NCI-H2081 treated with DMSO at 0.1 percent for 48 hours (cell line): ENCODE data around the gene HOXC11.

Experiments
- DNase-seq: peaks from one replicate; lab custom pipeline; 2025; lab: John Stamatoyannopoulos, UW

HOXC11 gene

GRCh38 chr12:53942467-53942997 is 30.4 kb upstream of the HOXC11 start:
- no peak for DNase-seq

DNA sequence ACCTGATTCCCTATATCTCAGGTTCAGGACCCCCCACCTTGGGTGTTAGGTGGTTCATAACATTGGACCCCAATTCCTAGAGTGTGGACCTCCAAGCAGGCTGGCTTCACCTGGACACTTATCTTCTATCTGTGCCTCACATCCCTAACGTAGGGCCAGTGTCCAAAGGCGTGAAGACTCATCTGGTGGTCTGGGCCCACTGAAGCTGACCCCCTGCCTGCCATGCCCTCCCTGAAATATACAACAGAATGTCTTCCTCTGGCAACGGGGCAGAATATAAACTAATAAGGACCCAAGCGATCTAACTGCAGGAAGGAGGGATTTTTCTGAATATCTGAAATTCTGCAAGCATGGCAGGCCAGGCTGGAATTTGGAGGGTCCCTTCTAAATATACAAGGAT is 28.7 kb upstream of the HOXC11 start:
- no peak for DNase-seq

DNA sequence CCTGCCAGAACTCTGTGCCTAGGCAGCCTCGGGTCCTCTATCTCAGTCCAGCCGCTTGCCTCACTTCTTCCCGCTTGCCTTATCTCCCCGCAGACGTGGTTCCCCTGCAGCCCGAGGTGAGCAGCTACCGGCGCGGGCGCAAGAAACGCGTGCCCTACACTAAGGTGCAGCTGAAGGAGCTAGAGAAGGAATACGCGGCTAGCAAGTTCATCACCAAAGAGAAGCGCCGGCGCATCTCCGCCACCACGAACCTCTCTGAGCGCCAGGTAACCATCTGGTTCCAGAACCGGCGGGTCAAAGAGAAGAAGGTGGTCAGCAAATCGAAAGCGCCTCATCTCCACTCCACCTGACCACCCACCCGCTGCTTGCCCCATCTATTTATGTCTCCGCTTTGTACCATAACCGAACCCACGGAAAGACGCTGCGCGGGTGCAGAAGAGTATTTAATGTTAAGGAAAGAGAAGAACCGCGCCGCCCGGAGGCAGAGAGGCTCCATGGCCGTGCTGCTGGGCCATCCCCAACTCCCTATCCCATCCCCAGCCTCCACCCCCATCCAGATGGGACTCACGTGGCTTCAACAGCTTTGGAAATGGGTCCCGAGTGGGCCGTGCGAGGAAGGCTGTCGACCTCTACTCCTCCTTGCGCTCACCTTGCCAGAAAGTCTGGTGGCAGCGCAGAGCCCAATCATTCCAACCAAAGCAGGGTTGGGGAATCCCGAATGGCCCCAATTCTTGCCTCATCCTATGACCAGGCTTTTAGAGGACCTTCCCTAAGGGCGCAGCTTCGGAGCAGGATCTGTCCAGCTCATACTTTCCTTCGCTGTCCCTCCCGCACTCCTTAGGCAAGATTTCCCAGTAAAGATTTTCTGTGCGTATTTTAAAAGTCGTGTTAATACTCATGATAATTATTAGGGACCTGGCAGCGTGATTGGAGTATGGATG is 27.7 kb upstream of the HOXC11 start:
- DNase-seq: no peak

- no peak for DNase-seq
These were observed 25.2 kb upstream of the HOXC11 start for GRCh38 chr12:53947743-53948142.

DNA sequence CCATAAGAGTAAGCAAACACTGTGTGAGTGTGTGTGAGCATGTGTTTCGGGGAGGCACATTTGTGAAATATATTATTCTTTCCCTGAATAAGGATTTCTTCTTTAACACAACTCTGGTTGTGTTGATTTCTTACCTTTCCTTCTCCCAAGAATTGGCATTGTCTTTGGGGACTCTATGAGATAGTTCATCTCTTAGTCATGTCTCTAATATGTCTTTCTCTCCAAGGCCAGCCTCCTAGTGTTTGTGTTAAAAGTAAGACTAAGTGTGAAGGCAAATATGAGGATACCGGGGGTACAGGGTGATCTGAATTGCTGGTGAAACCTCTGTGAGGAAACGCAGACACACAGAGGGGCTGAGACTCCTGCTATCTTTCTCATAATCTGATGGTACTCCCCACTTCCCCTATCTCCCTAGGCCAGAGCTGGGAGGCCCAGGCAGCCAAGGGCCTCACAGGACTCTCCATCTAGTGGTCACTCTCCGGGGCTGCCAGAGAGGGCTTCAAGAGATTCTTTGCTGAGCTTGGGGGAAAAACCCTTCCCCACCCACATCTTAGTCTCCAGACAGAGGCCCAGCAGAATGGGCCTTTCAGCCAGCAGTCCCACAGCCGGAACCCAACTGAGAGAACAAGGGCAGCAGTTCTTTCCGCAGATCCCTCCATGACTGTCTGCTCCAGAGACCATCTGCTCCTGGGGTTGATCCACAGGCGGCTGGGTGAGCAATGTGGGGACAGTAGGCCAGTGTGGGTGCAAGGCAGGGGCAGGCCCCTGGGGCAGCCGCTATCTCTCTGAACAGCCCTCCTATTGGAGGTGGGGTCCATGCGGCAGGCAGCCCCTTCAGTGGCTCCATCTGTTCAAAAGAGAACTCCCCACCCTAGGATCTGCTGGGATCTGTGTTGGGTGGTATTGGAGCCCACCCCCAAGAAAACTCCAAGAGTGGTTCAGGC is 24.0 kb upstream of the HOXC11 start:
- DNase-seq: no peak

- DNase-seq: no peak
These were observed 23.1 kb upstream of the HOXC11 start for GRCh38 chr12:53949631-53950436.

- no peak for DNase-seq
These were observed 22.5 kb upstream of the HOXC11 start for GRCh38 chr12:53950437-53950773.

GRCh38 chr12:53950789-53951576 is 21.9 kb upstream of the HOXC11 start:
- no peak for DNase-seq

DNA sequence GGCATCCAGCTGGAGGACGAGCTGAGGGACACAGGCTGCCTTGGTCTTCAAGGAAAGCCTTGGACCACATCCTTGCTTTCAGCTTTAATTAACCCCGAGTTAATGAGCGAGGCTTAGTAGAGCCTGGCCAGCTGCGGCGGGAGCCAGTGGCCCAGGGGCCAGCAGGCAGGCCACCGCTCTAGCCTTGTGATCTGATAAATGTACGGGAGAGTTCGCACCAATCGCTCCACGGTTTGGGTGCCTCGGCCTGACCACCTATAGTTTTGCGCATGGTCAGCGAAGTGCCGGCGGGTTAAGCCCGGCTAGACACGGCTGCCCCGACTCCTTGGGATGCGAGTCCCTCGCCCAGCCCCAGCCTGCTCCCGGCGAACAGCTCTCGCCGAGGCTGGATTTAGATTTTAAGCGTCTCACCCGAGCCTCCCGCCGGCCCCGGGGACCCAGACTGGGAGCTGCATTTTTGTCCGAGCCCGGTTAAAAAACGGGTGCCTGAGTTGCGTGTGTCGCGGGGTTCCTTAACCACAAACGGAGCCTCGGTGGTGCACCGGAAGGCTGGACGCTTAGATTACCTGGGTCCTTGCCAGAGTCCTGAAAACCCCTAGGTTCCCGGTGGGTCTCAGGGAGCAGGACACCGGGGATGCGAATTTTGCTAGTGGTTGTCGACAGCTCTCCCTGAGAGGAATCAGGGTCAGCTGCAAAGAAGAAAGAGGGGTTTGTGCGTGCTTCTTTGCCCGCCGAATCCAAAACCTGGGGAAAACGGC is 21.2 kb upstream of the HOXC11 start:
- no peak for DNase-seq

GRCh38 chr12:53952335-53952694 is 20.6 kb upstream of the HOXC11 start:
- DNase-seq: no peak

DNA sequence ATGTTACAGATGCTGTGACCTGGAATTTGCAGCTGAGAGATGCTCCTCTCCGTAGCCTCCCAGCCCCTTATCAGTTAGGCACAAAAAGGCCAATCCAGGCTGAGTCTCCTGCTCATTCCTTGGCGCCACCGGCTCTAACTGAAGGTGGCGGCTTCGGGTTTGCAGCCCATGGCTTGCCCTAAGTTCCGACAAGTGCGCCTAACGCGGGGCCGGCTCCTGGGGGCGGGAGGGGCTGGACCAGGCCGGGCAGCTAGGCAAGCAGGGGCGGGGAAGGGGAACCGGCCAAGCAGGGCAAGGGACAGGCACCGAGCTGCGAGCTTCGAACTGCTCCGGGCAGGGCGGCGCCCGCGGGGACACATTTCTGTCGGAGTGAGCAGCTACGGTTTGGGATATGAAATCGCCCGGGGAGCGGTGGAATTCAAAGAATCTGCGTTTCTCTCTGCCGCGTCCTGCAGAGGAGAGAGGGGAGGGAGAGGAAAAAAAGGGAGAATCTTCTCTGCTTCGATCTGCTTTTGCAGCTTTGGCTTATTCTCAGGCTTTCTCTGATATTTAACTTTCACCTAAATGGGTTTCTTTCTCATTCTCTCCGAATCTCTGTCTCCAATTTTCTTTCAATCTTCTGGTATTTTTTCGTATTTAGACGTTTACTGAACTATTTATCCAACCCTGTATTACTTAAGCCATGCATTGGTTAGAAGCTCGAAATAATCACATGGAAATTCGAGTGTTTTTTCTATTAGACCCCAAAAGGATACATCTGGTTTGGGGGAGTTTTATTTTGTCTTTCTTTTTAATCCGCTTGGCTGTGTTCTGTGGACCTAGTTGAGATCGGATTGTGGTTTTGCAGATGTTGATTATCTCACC is 19.8 kb upstream of the HOXC11 start:
- DNase-seq: no peak

DNA sequence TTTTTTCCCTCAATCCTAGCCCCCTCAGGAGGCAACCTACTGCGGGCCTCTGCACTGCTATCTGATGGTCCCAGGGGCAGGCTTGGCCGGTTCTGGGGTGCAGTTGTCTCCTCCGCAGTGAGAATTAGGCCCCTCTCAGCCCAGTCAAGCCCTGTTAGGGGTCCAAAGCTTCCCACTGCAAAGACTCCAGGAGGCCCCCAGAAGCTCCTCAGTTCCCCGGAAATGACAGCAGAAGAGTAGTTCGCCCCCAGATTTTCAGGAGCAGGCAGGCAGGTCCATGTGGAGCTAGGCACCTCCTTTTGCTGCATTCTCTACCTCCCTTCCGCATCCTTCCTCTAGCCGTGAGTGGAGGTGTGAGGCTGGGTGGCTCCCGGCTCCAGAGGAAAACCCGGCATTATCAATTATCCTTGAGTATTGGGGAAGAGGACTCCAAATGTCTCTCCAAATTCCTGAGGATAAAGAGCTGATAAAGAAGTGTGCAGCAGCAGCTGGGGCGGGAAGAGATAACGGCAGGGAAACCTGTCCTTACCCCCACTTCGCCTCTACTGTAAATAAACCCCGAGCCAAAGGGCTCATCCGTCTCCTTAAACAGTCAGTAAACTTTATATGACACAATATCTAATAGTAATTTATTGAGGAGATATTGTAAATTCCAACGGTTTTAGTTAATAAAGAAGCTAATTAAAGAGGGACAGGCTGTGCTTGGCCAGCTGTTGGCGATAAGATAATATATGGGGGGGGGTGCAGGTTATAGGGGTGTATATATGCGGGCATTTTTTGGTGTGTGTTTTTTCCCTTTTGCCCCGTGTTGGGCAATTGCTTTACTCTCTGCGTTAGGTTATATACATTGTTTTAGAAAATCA is 18.9 kb upstream of the HOXC11 start:
- DNase-seq: no peak

DNA sequence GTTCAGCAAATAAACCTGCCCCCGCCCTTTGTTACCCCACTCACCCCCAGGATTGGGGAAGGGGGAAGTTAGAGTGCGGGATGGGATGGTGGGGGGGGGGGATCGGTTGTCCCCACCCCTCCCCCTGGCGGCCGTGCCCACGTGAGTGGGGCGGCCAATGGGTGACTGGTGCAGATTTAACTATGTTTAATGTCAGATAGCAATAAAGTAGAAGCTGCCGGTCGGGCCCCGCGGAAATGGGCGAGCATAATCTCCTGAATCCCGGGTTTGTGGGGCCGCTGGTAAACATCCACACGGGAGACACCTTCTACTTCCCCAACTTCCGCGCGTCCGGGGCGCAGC is 18.3 kb upstream of the HOXC11 start, which contains the start of gene HOXC12:
HOXC12 (plus strand) TSS at position 210 of the 342 bp plus-strand sequence; CDS start at position 237, 27 bp downstream.
- DNase-seq: no peak

GRCh38 chr12:53955036-53955775 is 17.7 kb upstream of the HOXC11 start:
- no peak for DNase-seq

GRCh38 chr12:53955776-53956250 is 17.1 kb upstream of the HOXC11 start:
- DNase-seq: no peak

- DNase-seq: no peak
These were observed 16.6 kb upstream of the HOXC11 start for GRCh38 chr12:53956251-53956887.
